ENCODE results near the gene HDHD5. TPM values are rescaled to one million over a fixed set of nuclear protein-coding genes. Genes with fewer than 3 reads are reported as not detected.

HDHD5 gene
- total RNA-seq, 1 donor from 2014 or later, result 19.1 TPM

DNA sequence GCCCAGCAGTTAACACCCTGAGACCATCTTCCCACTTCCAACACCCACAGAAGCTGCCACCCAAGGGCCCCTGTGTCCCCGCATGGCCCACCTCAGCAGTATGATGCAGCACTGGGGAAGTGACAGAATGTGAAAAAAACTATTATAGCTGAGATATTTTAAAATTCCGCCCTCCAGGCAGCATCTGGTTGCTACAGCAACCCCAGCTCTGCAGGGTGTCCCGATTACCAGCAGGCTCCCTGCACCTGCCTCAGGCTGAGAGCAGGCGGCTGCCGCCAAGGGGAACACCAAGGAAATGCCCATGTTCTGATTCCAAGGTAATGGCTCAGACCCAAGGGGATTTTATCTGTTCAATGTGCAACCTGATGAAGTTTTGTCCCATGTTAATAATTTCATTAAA lies 27.4 kb downstream of the HDHD5 start:
- no peak for DNase-seq (ENCODE audit: low spot score)
- no peak for ATAC-seq
- intact Hi-C loops (cut with DNase I), result no loop called here

DNA sequence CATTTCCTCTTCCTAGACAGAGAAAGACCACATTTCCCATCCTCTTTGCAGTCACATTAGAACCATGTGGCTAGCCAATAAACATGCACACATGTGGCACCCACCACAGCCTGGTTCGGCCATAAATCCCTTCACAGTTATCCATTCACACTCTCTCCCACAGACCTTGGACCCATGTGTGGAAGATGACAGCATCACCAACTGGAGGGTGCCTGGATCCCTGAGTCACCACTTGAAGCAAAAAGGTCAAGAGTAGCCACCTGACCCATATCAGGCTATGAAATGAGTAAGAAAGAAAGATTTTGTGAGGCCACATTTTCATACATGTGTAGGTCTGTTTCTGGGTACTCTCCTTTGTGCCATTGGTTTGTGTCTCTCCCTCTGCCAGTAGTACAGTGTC lies 28.9 kb downstream of the HDHD5 start:
- no peak for DNase-seq (ENCODE audit: low spot score)
- intact Hi-C loops (cut with DNase I), result no loop called here
- no peak for ATAC-seq

DNA sequence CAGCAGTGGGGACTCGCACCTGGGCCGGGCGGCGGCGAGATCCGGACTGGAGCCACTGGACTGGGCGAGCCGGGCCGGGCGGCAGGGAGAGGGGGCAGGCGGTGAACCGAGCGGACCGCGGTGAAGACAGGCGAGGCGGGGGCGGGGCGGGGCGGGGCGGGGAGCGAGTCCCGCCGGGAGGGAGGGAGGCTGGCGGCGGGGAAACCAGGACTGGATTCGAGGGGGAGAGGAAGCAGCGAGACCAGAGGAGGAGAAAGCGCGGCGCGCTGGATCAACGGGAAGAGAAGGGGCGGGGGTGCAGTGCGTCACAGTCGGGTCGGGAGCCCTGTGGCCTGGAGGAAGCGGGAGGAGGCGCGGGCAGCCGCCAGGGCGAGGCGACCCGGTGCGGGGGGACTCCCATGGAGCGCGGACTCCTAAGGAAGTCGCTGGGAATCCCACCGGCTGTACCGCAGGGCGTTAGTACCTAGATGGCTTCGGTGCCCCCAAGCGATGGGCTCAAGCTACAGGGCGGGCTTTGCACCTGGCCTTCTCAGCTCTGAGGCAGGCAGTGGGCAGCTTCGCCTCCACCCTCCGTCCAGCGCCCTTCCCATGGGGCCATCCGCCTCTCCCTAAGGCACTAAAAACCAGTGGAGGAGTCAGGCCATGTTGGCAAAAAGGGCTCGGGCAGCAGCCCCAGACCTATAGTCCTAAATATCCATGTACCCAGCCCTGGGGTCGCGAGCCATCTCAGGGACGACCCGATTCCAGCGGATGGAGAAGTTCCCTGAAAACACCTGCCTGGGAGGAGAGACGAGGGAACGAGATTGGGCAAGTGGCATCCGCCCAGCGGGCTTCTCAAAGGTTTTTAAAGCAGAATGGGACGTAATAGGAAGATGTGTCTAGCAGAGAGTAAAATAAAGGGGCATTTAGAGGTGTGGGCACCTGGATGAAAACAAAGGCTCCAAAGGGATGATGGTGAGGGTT lies 37.6 kb downstream of the HDHD5 start, which contains the start of gene TMEM121B:
TMEM121B (minus strand) TSS at position 128 of the 963 bp plus-strand sequence. CDS start 233 bp downstream, outside the sequence.
- DNase-seq (ENCODE audit: low spot score), result peak; percentile 79
- intact Hi-C loops (cut with DNase I), result no loop called here

DNA sequence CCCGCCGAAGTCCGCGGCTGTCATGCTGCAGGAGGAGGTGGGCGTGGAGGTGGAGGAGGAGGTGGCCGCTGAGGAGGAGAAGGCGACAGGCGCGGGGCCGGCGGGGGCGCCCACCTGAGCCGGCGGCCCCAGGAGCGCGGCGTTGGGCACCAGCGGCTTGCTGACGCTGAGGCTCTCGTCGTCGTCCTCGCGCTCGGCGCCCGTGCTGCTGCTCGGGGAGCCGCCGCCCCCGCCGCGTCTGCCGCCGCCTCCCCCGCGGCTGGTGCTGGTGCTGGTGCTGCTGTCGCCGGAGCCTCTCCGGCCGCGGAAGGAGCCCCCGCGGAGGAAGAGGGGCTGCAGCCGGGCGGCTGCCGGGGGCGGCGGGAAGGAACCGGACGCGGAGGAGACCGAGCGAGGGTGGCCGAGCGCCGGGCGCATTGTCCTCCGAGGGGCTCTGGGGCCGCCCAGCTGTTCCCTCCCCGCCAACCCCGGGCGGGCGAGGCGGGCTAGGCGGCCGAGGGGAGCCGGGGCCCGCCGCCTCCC lies 38.3 kb downstream of the HDHD5 start:
- intact Hi-C loops (cut with DNase I), result no loop called here
- ATAC-seq (no peak), DNase-seq (ENCODE audit: low spot score) (no peak)

More for the DNA sequence above, 37.6 kb downstream of the HDHD5 start, which contains the start of gene TMEM121B:
- peak; percentile 73 for ATAC-seq

DNA sequence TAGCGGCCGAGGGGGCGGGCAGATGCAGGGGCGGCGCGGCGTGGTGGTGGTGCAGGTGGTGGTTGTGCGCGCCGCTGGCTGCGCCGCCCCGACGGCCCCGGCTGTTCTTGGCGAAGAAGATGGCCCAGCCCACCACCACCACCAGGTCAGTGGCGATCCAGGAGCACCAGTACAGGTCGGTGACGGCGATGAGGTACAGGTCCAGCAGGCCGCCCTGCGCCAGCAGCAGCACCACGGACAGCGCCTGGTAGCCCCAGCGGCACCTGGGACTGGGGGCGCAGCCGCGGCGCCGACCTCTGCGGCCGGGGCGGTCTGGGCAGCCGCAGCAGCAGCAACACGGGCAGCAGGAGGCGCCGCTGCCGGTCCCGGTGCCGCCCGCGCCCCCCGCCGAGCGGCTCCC lies 38.8 kb downstream of the HDHD5 start:
- peak; percentile 52 for ATAC-seq
- DNase-seq (ENCODE audit: low spot score), result peak; percentile 70
- intact Hi-C loops (cut with DNase I), result no loop called here

DNA sequence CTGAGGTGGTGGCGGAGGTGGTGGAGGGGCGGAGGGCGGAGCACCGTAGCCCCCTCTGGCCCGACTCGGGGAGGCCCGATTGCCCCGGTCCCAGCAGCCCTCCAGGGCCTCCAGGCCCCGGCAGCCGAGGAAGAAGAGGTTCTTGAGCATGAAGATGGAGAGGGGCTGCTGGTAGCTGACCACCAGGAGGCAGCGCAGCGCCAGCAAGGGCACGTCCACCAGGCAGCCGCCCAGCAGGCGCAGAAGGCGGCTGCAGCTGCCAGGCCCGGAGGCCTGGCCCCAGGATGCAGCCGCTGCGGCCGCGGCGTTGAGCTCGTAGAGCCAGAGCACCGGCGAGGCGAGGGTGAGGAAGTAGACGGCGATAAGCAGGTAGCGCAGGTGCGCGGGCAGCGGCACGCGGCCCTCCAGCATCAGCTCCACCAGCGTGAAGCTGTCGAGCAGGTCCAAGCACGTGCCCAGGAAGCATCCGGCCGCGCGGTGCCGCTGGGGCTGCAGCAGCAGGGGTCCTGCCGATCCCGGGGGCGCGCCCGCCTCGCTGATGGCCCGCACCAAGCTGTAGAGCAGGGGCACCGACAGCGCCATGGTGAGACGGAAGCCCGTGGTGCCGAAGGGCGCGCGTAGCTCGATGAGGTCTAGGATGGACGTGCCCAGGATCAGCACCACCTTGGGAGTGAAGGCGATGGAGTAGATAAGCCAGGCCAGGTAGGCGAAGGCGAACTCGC lies 39.4 kb downstream of the HDHD5 start:
- ATAC-seq (no peak), DNase-seq (ENCODE audit: low spot score) (no peak)
- intact Hi-C loops (cut with DNase I), result no loop called here

DNA sequence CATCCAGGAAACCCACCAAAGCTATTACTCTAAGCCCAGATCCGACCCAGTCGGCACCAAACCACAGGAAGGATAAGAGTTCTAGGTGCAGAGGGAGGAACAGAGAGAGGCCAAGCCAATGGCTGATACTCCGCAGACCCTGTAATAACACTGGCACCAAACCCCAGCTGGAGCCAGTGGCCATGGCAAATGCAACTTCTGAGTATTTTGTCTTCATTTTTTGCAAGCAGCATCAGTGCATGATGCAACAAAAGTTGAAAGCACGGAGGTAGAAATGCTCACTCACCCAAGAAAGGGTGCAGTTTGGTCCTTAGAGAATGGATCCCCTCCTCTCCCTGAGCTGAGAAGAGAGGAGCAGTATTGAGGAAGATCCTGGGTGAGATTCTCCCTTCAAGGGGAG lies 40.7 kb downstream of the HDHD5 start:
- intact Hi-C loops (cut with DNase I), result no loop called here
- no peak for ATAC-seq
- DNase-seq (ENCODE audit: low spot score), result no peak

DNA sequence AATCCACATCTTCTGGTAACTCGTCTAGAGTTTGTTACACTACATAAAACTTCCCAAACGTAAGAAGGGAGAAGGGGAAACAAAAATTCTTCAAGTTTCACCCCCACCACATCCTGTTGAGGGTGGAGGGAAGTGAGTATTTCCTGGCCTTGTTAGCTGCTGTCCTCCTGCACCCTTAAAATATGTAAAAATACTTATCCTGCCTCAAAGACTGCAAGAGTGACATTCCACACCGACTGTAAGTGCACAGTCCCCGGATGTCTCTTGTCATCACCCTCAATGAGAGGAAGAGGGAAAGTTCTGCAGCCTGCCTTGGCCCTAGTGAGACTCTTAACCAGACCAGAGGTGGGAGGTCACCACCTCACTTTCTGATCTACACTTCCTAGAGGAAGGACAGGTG lies 41.2 kb downstream of the HDHD5 start:
- intact Hi-C loops (cut with DNase I), result no loop called here
- DNase-seq (ENCODE audit: low spot score) (no peak), ATAC-seq (peak; percentile 7)

DNA sequence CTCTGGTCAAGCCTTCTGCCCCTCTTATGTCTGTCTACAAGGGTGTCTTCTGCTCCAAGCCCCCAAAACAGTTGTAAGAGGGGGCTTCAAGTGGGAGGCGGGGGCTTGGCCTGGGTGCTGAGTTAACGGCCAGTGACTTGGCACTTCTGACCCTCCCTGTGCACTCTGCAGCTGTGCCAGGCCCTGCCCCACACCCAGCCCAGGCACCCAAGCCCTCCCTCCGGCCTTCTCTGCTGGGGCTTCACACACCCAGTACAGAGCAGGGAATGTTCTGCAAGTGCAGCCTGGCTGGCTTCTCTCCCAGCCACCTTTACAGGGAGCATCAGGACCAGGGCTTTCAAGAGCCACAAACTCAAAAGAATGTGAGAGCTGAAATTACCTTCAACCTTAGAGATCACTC lies 41.7 kb downstream of the HDHD5 start:
- DNase-seq (ENCODE audit: low spot score) (no peak), ATAC-seq (no peak)
- intact Hi-C loops (cut with DNase I), result no loop called here

DNA sequence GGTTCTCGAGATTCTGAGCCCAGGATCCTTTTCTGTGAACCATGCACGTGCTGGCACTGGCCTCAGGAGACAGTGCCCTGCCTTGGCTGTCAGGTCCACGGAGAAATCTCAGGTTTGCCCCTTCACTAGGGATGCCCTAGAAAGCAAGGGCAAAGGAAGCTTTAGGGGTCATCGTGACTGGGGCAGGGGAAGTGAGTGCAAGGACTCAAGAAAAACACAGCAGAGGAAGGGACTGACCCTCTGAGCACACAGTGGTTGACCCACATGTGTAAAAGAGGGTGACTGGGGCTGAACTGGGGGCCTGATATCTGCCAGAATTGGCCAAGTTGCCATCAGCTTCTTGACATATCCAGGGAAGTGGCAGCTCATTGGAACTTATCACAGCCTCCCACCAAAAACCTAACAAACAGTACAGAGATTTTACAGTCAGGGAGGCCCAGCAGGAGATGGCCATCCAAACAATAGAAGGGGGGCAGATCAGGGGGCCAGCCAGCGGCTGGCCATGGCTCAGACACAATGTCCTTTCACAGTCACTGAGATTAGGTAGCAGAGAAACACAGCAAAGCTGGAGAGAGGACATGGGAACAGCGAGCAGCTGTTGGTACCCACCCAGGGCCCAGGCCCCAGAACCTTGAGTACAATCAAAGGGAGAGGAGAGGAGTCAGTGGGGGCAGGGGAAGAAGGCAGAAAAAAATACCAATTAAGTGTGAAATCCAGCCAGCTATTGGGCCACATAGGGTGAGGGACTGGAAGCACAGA lies 42.3 kb downstream of the HDHD5 start:
- ATAC-seq, result no peak
- intact Hi-C loops (cut with DNase I), result no loop called here

DNA sequence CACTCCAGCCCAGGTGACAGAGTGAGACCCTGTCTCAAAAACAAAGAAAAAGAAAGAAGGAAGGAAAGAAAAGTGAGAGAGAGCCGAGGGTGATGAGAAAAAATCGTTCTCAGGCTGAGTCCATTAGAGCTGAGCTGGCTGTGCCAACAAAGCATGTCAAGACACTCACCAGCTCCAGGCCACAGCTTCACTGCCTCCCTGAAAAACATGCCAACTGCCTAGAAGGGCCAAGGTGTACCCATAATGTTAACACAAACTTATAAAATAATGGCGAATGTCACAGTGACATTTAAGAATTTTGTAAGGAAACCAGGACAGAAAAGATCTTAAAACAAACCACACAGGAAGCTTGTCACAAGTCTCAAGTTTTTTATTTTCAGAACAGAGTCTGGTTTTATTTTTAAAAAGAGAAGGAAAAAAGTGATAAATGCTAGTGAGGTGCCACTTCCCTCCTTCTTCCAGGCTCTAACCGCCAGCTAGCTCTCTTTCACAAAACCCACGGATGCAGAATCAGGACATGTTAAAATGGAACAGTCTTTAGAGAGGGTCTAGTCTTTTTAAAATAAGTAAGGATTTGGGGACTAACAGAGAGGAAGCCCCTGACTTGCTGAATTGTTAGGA lies 43.0 kb downstream of the HDHD5 start:
- no peak for ATAC-seq
- no peak for DNase-seq (ENCODE audit: low spot score)

More for the DNA sequence above, 42.3 kb downstream of the HDHD5 start:
- no peak for DNase-seq (ENCODE audit: low spot score)

DNA sequence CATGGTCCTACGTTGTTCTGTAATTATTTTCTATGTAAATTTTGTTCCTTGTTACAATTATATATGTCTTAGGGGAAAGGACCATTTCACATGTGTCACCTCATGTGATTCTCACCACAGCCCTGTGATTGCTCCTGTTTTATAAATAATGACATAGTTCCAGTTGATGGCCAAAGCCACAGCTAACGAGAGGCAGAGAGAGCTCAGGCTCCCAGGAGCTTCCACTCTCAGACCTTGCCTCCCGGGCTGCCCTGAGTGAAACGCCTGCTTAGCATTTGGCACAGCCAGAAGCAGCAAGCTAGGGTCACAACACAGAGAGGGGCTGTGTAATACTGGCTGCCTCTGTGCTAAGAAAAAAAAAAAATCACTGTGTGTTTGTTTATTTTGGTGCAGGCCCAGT lies 43.8 kb downstream of the HDHD5 start:
- intact Hi-C loops (cut with DNase I), result no loop called here
- DNase-seq (ENCODE audit: low spot score) (no peak), ATAC-seq (no peak)

More for the DNA sequence above, 43.0 kb downstream of the HDHD5 start:
- intact Hi-C loops (cut with DNase I), result no loop called here

DNA sequence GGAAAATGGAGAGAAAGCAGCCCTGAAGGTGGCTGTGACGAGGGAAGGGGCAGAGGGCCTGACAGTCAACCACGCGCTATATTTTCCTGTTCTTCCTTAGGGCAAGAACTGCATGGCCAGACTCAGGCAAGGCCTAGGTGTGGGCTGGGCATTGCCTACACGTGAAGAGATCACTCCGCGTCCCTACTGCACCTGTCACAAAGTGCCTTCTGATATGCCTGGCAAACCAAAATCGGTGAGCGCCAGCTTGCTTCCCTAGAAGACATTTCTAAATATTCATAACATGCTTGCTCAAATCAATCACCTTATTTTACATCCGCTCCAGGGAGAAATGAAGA lies 44.2 kb downstream of the HDHD5 start:
- DNase-seq (ENCODE audit: low spot score), result no peak
- ATAC-seq, result no peak
- intact Hi-C loops (cut with DNase I), result no loop called here

DNA sequence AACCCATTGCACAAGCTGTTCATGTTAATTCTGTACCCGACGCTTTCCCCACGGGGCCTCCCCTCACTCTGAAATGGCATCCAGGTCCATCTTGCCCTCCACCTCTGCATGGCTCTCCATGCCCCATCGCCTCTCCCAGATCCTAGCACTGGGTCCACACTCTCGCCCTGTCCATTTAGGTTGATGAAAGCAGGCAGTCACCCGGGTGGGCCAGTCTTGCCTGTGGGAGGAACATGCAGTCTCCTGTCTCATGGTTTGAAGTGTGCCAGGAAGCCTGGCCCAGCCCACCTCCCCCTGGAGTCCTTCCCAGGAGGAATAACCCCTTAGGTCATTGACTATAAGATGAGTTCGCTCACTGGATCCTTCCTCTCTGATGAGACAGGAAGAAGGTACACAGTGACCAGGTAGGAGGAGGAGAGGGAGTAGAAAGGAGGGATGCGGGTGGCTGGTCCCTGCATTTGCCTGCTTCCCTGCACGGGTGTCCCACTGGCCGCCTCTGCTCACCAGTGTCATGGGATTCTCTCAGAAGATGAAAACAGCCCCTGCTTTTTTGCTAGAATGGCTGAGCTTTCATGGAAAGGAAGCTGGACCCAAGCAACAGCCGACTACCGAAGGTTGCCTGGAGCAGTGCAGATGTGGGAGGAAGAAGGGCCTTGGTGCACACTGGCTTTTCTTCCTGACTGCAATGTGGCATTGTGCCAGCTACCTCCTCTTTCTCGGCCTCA lies 44.7 kb downstream of the HDHD5 start:
- no peak for ATAC-seq
- intact Hi-C loops (cut with DNase I), result no loop called here
- DNase-seq (ENCODE audit: low spot score), result no peak

DNA sequence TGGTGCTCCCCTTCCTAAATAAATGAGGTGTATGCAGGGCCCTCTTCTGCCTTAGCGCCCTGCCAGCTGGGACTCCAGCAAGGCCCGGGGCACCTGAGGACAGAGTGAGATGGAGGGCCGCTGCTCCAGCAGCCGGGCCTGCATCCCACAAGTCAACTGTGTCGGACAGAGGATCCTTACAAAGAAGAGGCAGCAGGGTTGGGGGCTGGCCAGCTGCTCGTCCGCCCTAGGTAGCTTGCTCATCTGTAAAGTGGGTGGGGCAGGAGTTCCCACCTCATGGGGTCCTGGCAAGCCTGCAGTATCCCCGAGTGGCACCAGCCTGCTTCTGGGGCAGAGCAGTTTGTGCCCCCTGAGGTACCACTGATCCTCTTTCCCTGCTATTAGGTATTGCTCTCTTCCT lies 45.5 kb downstream of the HDHD5 start:
- ATAC-seq, result no peak
- DNase-seq (ENCODE audit: low spot score), result no peak
- intact Hi-C loops (cut with DNase I), result no loop called here

DNA sequence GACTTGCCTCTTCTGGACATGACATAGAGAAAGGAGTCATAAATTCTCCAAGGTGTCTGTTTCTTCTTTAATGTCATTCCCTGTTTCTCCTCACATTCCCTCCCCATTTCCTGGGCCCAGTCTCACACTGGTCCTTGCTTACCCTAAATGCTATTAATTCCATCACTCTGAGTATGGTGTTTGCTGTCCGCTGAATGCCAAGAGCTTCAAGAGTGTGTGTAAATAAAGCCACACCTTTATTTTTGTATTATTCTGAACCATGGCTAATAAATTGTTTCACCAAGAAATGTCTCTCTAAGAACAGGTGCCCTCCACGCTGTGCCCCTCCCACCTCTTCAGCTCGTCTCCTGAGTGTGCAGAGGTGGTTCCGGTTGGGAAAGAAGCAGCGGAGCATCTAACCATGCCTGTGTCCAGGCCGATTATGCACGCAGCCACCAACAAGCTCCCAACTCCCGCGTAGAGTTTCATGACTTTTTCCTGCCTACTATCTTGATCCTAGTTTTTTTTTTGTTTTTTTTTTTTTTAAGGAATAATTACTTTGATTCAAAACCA lies 46.5 kb downstream of the HDHD5 start:
- intact Hi-C loops (cut with DNase I), result no loop called here
- DNase-seq (ENCODE audit: low spot score) (no peak), ATAC-seq (no peak)

DNA sequence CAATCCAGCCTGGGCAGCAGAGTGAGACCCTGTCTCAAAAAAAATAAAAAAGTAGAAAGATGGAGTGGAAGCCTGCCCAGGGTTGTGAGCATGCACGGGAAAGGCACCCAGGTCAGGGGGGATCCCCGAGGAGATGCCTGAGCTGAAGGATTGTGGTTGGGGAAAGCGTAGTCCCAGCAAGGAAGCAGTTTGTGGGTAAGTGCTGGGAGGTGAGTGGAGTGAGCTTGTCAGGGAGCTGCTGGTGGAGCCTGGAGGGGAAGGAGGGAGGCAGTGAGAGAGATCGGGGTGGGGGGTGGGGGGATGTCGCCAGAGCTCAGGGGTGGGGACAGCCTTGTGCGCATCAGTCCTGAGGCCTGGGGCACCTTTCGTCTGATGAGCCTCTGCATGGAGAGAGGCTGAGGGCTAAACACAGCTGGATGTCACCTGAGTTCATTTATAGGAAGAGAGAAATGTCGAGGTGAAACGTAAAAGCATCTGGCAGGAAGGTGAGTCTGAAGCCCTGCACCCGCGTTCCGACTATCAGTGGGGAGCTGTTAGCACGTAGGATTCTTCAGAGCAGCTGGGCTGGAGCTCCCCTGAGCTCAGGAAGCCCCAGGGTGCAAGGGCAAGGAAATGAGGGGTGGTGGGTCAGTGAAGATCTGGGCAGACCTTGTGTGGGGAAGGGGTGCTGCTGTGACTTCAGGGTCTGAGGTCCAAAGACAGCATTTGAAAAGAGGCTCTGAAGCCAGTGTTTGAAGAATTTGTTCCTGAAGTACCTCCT lies 48.1 kb downstream of the HDHD5 start:
- DNase-seq (ENCODE audit: low spot score) (no peak), ATAC-seq (no peak)
- intact Hi-C loops (cut with DNase I), result no loop called here

All from sciatic nerve (tissue), 2 donors.